HCT116 (cell line): Measurements from ENCODE around the gene POLDIP2. TPM values are rescaled to one million over a fixed set of nuclear protein-coding genes. Genes with fewer than 3 reads are reported as not detected.

Experiments used
- ATAC-seq: fragments of 200-7000 bp; cut with Tn5 transposase; 2 replicates; pipeline ENCODE4 v1.9.1; 2020; ENCODE audit warnings: mild to moderate bottlenecking, moderate library complexity
- BruUV-seq: library from RNA; stranded (reverse); fragments of 400-500 nt; replicated peaks from 2 replicates; lab custom pipeline; 2021; lab: Mats Ljungman, UMichigan
- CTCF ChIA-PET: fragments of 300-600 bp; sonication (Branson Sonifier 250); formaldehyde crosslinking; loops from one replicate; lab custom pipeline; 2021; ENCODE audit warnings: antibody characterized with exemption; lab: Charles Lee
- POLR2A ChIA-PET: fragments of 300-600, 350-600 bp; sonication (Branson Sonifier 250); formaldehyde crosslinking; loops from one replicate; lab custom pipeline; 2021; ENCODE audit warnings: antibody characterized with exemption; lab: Charles Lee
- RAD21 ChIA-PET, 2 experiments: fragments of 300-600 bp; sonication (Branson Sonifier 250); formaldehyde crosslinking; loops; one replicate each; lab custom pipeline; 2023; ENCODE audit warnings: low total read pairs in 2 of 2; ENCODE audit not compliant: uncharacterized antibody in 2 of 2, unreplicated experiment in 2 of 2, low non-redundant PET in 1 of 2; lab: Charles Lee
- DNase-seq: peaks from one replicate; pipeline ENCODE4 v3.0.0-alpha.2; 2010; ENCODE audit warnings: low read depth, low spot score
- H2AFZ ChIP-seq: fragments of 200-600 bp; shearing (Covaris generic), sonication (generic); 2 replicates; pipeline ENCODE4 v1.6.1; 2017; ENCODE audit warnings: low read depth, mixed run types, mixed read lengths, antibody characterized with exemption, low read length; ENCODE audit not compliant: poor library complexity, severe bottlenecking
- H3K27ac ChIP-seq: 2 replicates; pipeline ENCODE4 v1.5.1; 2012; ENCODE audit warnings: low read depth, low read length
- H3K27me3 ChIP-seq: fragments of 200-600 bp; sonication (generic); 2 replicates; pipeline ENCODE4 v1.6.1; 2016; ENCODE audit warnings: mixed run types, low read length, mixed read lengths; ENCODE audit not compliant: insufficient read depth
- H3K36me3 ChIP-seq, 2 experiments: fragments of 200-500 bp in 1 of 2; fragments of 200-600 bp in 1 of 2; sonication (Bioruptor generic) in 1 of 2; sonication (generic) in 1 of 2; 2 replicates each; pipeline versions ENCODE4 v1.5.1 to v1.6.1; 2014 to 2016; ENCODE audit warnings: low read length in 2 of 2, inconsistent platforms in 1 of 2, mixed read lengths in 1 of 2, mixed run types in 1 of 2; ENCODE audit not compliant: insufficient read depth in 2 of 2, control insufficient read depth in 1 of 2
- H3K4me1 ChIP-seq, 2 experiments: fragments of 200-600 bp in 1 of 2; sonication (generic) in 1 of 2; 2 replicates each; pipeline versions ENCODE4 v1.5.1 to v1.6.1; 2012 to 2017; ENCODE audit warnings: low read length in 2 of 2, inconsistent platforms in 1 of 2, mild to moderate bottlenecking in 1 of 2, mixed read lengths in 1 of 2, mixed run types in 1 of 2, moderate library complexity in 1 of 2; ENCODE audit not compliant: insufficient read depth in 2 of 2, control insufficient read depth in 1 of 2
- H3K4me2 ChIP-seq: fragments of 200-600 bp; sonication (generic); 2 replicates; pipeline ENCODE4 v1.6.1; 2017; ENCODE audit warnings: mixed run types, low read length, mixed read lengths
- H3K4me3 ChIP-seq, 2 experiments: fragments of 200-600 bp in 1 of 2; sonication (generic) in 1 of 2; replicated peaks in 1 of 2; 2 replicates each; pipeline ENCODE4 v1.5.1; 2011 to 2016; ENCODE audit warnings: low read length in 2 of 2, control low read depth in 1 of 2, low read depth in 1 of 2, mild to moderate bottlenecking in 1 of 2, mixed read lengths in 1 of 2, mixed run types in 1 of 2
- H3K79me2 ChIP-seq: fragments of 200-600 bp; sonication (generic); 2 replicates; pipeline ENCODE4 v1.6.1; 2017; ENCODE audit warnings: mild to moderate bottlenecking, mixed run types, low read length, moderate library complexity, mixed read lengths; ENCODE audit not compliant: insufficient read depth
- H3K9ac ChIP-seq: fragments of 200-600 bp; sonication (generic); 2 replicates; pipeline ENCODE4 v1.6.1; 2016; ENCODE audit warnings: low read length, mixed read lengths
- H3K9me2 ChIP-seq: fragments of 200-600 bp; sonication (generic), shearing (Covaris generic); 2 replicates; pipeline ENCODE4 v1.6.1; 2017; ENCODE audit warnings: mixed run types, mild to moderate bottlenecking, moderate library complexity; ENCODE audit not compliant: insufficient read depth
- H3K9me3 ChIP-seq, 2 experiments: fragments of 200-500 bp in 1 of 2; fragments of 200-600 bp in 1 of 2; sonication (Bioruptor generic) in 1 of 2; sonication (generic) in 1 of 2; 2 replicates each; pipeline ENCODE4 v1.6.1; 2014 to 2017; ENCODE audit warnings: low read length in 2 of 2, mixed read lengths in 2 of 2, inconsistent platforms in 1 of 2, low read depth in 1 of 2, mild to moderate bottlenecking in 1 of 2, mixed run types in 1 of 2, moderate library complexity in 1 of 2; ENCODE audit not compliant: control insufficient read depth in 1 of 2, insufficient read depth in 1 of 2
- H4K20me1 ChIP-seq: fragments of 200-600 bp; sonication (generic), shearing (Covaris generic); 2 replicates; pipeline ENCODE4 v1.6.1; 2017; ENCODE audit warnings: mixed run types, mild to moderate bottlenecking, moderate library complexity; ENCODE audit not compliant: insufficient read depth
- CTCF ChIP-seq, 3 experiments: fragments of 200-600 bp in 1 of 3; sonication (generic) in 1 of 3; IDR thresholded peaks in 2 of 3; conservative IDR thresholded peaks in 1 of 3; 2 replicates each; pipeline ENCODE4 v1.5.1; 2012 to 2017; ENCODE audit warnings: low read depth in 2 of 3, low read length in 2 of 3, antibody characterized with exemption in 1 of 3, borderline replicate concordance in 1 of 3, control low read depth in 1 of 3, mild to moderate bottlenecking in 1 of 3, mixed read lengths in 1 of 3, mixed run types in 1 of 3, moderate library complexity in 1 of 3; ENCODE audit not compliant: insufficient read depth in 1 of 3
- REST ChIP-seq: IDR thresholded peaks from 2 replicates; pipeline ENCODE4 v1.6.1; 2012; ENCODE audit warnings: low read depth
- ZNF274 ChIP-seq: fragments of 200-500 bp; sonication (Bioruptor generic); IDR thresholded peaks from 2 replicates; pipeline ENCODE4 v1.6.1; 2014; ENCODE audit warnings: mild to moderate bottlenecking, low read depth, low read length, inconsistent platforms
- intact Hi-C: fragments of 100-400 bp; cut with micrococcal nuclease; formaldehyde crosslinking; loops from 2 replicates; pipeline ENCODE4 v1.10.0; 2022
- total RNA-seq: library from RNA; stranded (reverse); gene quantifications from one replicate; pipeline ENCODE4 v1.2.1, GENCODE V29; 2021; ENCODE audit not compliant: unreplicated experiment

The POLDIP2 gene
- total RNA-seq, 1 experiment from 2014 or later, result 78.0 TPM

- H3K4me1 ChIP-seq, result peaks cover 12 to 26% of the 10 kb centered on the region in 2 experiments; a peak in 3 of 4 replicates
- H3K9me3 ChIP-seq, result no peaks in the 10 kb centered on the region
- no peaks in the 10 kb centered on the region for H3K9me2 ChIP-seq
- H2AFZ ChIP-seq, result no peak overlapping the region
- intact Hi-C loops, result loop anchor here (10.0 kb wide), 1 partner anchor 57 kb away; the partner anchor contains the start of genes SARM1 and VTN
- H4K20me1 ChIP-seq, result no peaks in the 10 kb centered on the region
- POLR2A ChIA-PET, result interaction anchor here (2.4 kb wide), 1 partner anchor 17 kb away, joined by 8 read pairs; the partner anchor contains the start of genes IFT20 and TNFAIP1
- RAD21 ChIA-PET, result no interaction called here
- H3K4me2 ChIP-seq, result peak overlapping the region; percentile 98
- H3K9ac ChIP-seq, result peak overlapping the region; percentile 91
- DNase-seq, result no peak
- TF ChIP-seq REST (no peak), CTCF (IDR thresholded peaks at IDR 0.05 in 2 of 3, conservative IDR thresholded peaks at IDR 0.05 in 1 of 3; ENCODE audit: borderline replicate concordance in 1 of 3, insufficient read depth in 1 of 3, low read depth in 2 of 3, low read length in 2 of 3) (no peak), ZNF274 (no peak)
- H3K79me2 ChIP-seq, result peaks cover 41% of the 10 kb centered on the region
- H3K36me3 ChIP-seq, result peaks cover 0 to 6% of the 10 kb centered on the region in 2 experiments; a peak in 1 of 4 replicates
- CTCF ChIA-PET, result no interaction called here
- peak overlapping the region; percentile 86 to 95 for H3K4me3 ChIP-seq
- peak overlapping the region; percentile 52 for H3K27ac ChIP-seq
- H3K27me3 ChIP-seq, result no peaks in the 10 kb centered on the region
- ATAC-seq, result peak; percentile 4; the same call in 1 of the 2 replicates
- BruUV-seq, result TSS peak; percentile 76
These were observed 39.2 kb downstream of the POLDIP2 start for GRCh38 chr17:28317966-28318758.
